Osteocyte (in vitro differentiated cells): Measurements from ENCODE around the gene FAM13B. TPM values are rescaled to one million over a fixed set of nuclear protein-coding genes. Genes with fewer than 3 reads are reported as not detected.
"Not testable (repeated sequence)": the region's sequence is repeated elsewhere in the genome, so short reads cannot be mapped to it uniquely, and the experiment has no call there.

Source experiments
- DNase-seq: peaks from one replicate; pipeline ENCODE4 v3.0.0; 2021; ENCODE audit warnings: mixed read lengths; ENCODE audit not compliant: unreplicated experiment; ENCODE audit errors: extremely low spot score
- H3K27ac Mint-ChIP-seq: one replicate; pipeline ENCODE4 v1.8.0; 2021; ENCODE audit warnings: mild to moderate bottlenecking, mixed read lengths; ENCODE audit not compliant: unreplicated experiment
- H3K27me3 Mint-ChIP-seq: one replicate; pipeline ENCODE4 v1.8.0; 2021; ENCODE audit warnings: mixed read lengths; ENCODE audit not compliant: unreplicated experiment
- H3K36me3 Mint-ChIP-seq: one replicate; pipeline ENCODE4 v1.8.0; 2021; ENCODE audit warnings: mixed read lengths; ENCODE audit not compliant: unreplicated experiment
- H3K4me1 Mint-ChIP-seq: one replicate; pipeline ENCODE4 v1.8.0; 2021; ENCODE audit warnings: mixed read lengths; ENCODE audit not compliant: unreplicated experiment
- H3K4me3 Mint-ChIP-seq: one replicate; pipeline ENCODE4 v1.8.0; 2021; ENCODE audit warnings: mild to moderate bottlenecking, moderate library complexity, mixed read lengths; ENCODE audit not compliant: unreplicated experiment
- H3K9me3 Mint-ChIP-seq: one replicate; pipeline ENCODE4 v1.8.0; 2021; ENCODE audit warnings: mixed read lengths; ENCODE audit not compliant: unreplicated experiment
- CTCF ChIP-seq: fragments of 200-600 bp; sonication (generic); IDR thresholded peaks from 2 replicates; pipeline ENCODE4 v1.5.0; 2021; ENCODE audit warnings: antibody characterized with exemption, mild to moderate bottlenecking, moderate library complexity
- total RNA-seq: library from RNA; stranded (reverse); gene quantifications from 2 replicates; pipeline ENCODE4 v1.2.1, GENCODE V29; 2021

FAM13B gene
- total RNA-seq, 1 donor from 2014 or later, result 42.7 TPM

DNA sequence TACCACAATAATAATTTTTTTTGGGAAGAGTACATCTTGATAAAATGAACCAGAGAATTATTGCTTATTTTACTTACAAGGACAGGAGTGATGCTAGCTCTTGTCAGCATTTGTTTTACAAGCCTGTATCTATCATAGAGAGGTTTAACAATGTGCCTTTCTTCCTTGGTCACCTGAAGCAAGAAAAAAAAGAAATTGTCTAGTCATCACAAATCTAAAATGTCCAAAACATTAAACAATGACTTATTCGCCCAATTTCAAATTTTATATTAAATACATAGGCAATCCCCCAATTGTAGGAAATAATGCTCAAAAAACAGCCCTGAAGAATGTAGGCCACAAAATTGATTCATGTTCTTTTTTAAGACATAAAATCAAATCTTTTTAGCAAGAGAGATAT, 87.1 kb downstream of the FAM13B start:
- no peaks in the 10 kb centered on the region for H3K4me1 Mint-ChIP-seq
- DNase-seq, result no peak
- peaks cover 76% of the 10 kb centered on the region for H3K36me3 Mint-ChIP-seq
- TF ChIP-seq CTCF, result no peak
- no peaks in the 10 kb centered on the region for H3K9me3 Mint-ChIP-seq
- H3K4me3 Mint-ChIP-seq, result no peak overlapping the region
- H3K27ac Mint-ChIP-seq, result no peak overlapping the region
- no peaks in the 10 kb centered on the region for H3K27me3 Mint-ChIP-seq

GRCh38 chr5:137944280-137944679, 88.6 kb downstream of the FAM13B start:
- not testable (repeated sequence) for H3K4me3 Mint-ChIP-seq, H3K9me3 Mint-ChIP-seq, H3K27me3 Mint-ChIP-seq, H3K27ac Mint-ChIP-seq, DNase-seq, H3K4me1 Mint-ChIP-seq
- peaks cover 76% of the 10 kb centered on the region for H3K36me3 Mint-ChIP-seq

DNA sequence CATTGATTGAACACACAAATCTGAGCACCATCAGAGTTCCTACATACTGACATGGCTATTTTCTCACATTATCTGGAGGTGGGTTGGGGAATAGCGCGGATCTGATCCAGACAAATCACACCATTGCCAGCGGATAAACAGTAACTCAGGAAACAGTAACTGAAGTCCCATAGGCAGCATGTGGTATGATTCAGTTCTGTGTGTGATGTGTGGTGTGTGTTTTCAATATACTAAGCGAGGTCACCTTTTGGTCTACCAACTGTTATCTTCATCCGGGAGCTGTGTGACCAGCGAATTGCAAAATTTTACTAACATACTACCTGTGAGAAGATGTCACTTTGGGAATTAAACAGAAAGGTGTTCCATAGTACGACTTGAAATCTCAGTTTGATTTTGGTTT, 93.5 kb downstream of the FAM13B start:
- no peak for DNase-seq
- peaks cover 64% of the 10 kb centered on the region for H3K36me3 Mint-ChIP-seq
- no peaks in the 10 kb centered on the region for H3K27me3 Mint-ChIP-seq
- no peak overlapping the region for H3K27ac Mint-ChIP-seq
- no peak for TF ChIP-seq CTCF
- no peak overlapping the region for H3K4me3 Mint-ChIP-seq
- H3K9me3 Mint-ChIP-seq, result no peaks in the 10 kb centered on the region
- H3K4me1 Mint-ChIP-seq, result peaks cover 4% of the 10 kb centered on the region

DNA sequence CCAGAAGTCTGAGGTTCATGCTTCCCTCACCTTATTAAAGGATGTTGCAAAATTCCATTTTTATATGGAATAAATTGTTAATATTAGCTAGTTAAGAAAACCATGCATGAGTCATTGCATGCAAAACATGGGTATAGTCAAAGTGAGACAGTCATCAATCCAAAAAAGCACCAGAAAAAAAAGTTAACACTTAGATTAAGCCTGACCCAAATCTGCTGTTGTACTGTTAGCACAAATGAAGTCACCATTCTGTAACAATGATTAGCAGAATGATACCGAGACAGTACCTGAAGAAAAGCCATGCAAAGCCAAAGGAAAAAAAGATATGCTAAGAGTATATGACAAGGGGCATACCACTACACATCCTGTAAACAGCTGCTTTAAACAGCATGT, 94.1 kb downstream of the FAM13B start:
- no peak for TF ChIP-seq CTCF
- Mint-ChIP-seq H3K4me1 (peaks cover 8% of the 10 kb centered on the region), H3K27ac (no peak overlapping the region), H3K9me3 (no peaks in the 10 kb centered on the region), H3K36me3 (peaks cover 59% of the 10 kb centered on the region), H3K27me3 (no peaks in the 10 kb centered on the region), H3K4me3 (no peak overlapping the region)
- no peak for DNase-seq

- Mint-ChIP-seq H3K27ac (no peak overlapping the region), H3K9me3 (no peaks in the 10 kb centered on the region), H3K4me3 (no peak overlapping the region), H3K27me3 (no peaks in the 10 kb centered on the region), H3K4me1 (peaks cover 13% of the 10 kb centered on the region), H3K36me3 (peaks cover 57% of the 10 kb centered on the region)
- DNase-seq, result no peak
- TF ChIP-seq CTCF, result no peak
These were observed 94.7 kb downstream of the FAM13B start for GRCh38 chr5:137937994-137938750.
